Stomach smooth muscle (tissue), 2 donors: ENCODE data around the gene IL20RB.

Experiments
- H3K27ac ChIP-seq: one replicate; pipeline ENCODE4 v1.7.0; 2013; ENCODE audit warnings: mild to moderate bottlenecking, low read length, inconsistent platforms
- H3K27me3 ChIP-seq, 2 donors: one replicate each; pipeline ENCODE4 v1.7.0; 2013; ENCODE audit warnings: low read length in 2 of 2; ENCODE audit not compliant: insufficient read depth in 2 of 2, control insufficient read depth in 1 of 2
- H3K36me3 ChIP-seq, 2 donors: one replicate each; pipeline ENCODE4 v1.7.0; 2013; ENCODE audit warnings: low read length in 2 of 2; ENCODE audit not compliant: control insufficient read depth in 2 of 2, insufficient read depth in 2 of 2
- H3K4me1 ChIP-seq: one replicate; pipeline ENCODE4 v1.7.0; 2013; ENCODE audit warnings: low read length; ENCODE audit not compliant: control insufficient read depth, insufficient read depth
- H3K4me3 ChIP-seq, 2 donors: one replicate each; pipeline ENCODE4 v1.7.0; 2013; ENCODE audit warnings: low read length in 2 of 2
- H3K9ac ChIP-seq, 2 donors: one replicate each; pipeline ENCODE4 v1.7.0; 2013; ENCODE audit warnings: low read length in 2 of 2, mild to moderate bottlenecking in 1 of 2
- H3K9me3 ChIP-seq, 2 donors: one replicate each; pipeline ENCODE4 v1.7.0; 2013; ENCODE audit warnings: low read length in 2 of 2; ENCODE audit not compliant: control insufficient read depth in 2 of 2
- donor health status: healthy.
- donor health status: Pancreatic carcinoma.

Gene IL20RB

GRCh38 chr3:137039570-137039969 lies 81.8 kb downstream of the IL20RB start:
- Histone ChIP-seq H3K4me3 (no peak overlapping the region), H3K36me3 (no peaks in the 10 kb centered on the region), H3K9me3 (no peaks in the 10 kb centered on the region), H3K4me1 (no peaks in the 10 kb centered on the region), H3K27me3 (peaks cover 0 to 2% of the 10 kb centered on the region in 2 donors), H3K9ac (no peak overlapping the region), H3K27ac (no peak overlapping the region)

GRCh38 chr3:137041251-137041650 lies 83.5 kb downstream of the IL20RB start:
- Histone ChIP-seq H3K9ac (no peak overlapping the region), H3K27ac (no peak overlapping the region), H3K9me3 (no peaks in the 10 kb centered on the region), H3K36me3 (no peaks in the 10 kb centered on the region), H3K4me3 (no peak overlapping the region), H3K27me3 (peaks cover 0 to 2% of the 10 kb centered on the region in 2 donors), H3K4me1 (no peaks in the 10 kb centered on the region)

- Histone ChIP-seq H3K9ac (no peak overlapping the region), H3K36me3 (no peaks in the 10 kb centered on the region), H3K9me3 (no peaks in the 10 kb centered on the region), H3K4me3 (no peak overlapping the region), H3K4me1 (no peaks in the 10 kb centered on the region), H3K27me3 (no peaks in the 10 kb centered on the region), H3K27ac (no peak overlapping the region)
Observed at GRCh38 chr3:137041686-137042085, 83.9 kb downstream of the IL20RB start.

- no peaks in the 10 kb centered on the region for H3K9me3 ChIP-seq
- no peak overlapping the region for H3K27ac ChIP-seq
- H3K27me3 ChIP-seq, result no peaks in the 10 kb centered on the region
- no peaks in the 10 kb centered on the region for H3K36me3 ChIP-seq
- no peaks in the 10 kb centered on the region for H3K4me1 ChIP-seq
- no peak overlapping the region for H3K4me3 ChIP-seq
- H3K9ac ChIP-seq, result no peak overlapping the region
Observed at GRCh38 chr3:137046747-137047146, 89.0 kb downstream of the IL20RB start.

GRCh38 chr3:137047240-137047639 lies 89.5 kb downstream of the IL20RB start:
- H3K27me3 ChIP-seq, result no peaks in the 10 kb centered on the region
- no peaks in the 10 kb centered on the region for H3K36me3 ChIP-seq
- no peak overlapping the region for H3K4me3 ChIP-seq
- no peak overlapping the region for H3K27ac ChIP-seq
- no peak overlapping the region for H3K9ac ChIP-seq
- H3K9me3 ChIP-seq, result no peaks in the 10 kb centered on the region
- H3K4me1 ChIP-seq, result no peaks in the 10 kb centered on the region

- H3K4me3 ChIP-seq, result no peak overlapping the region
- H3K36me3 ChIP-seq, result no peaks in the 10 kb centered on the region
- H3K4me1 ChIP-seq, result no peaks in the 10 kb centered on the region
- no peak overlapping the region for H3K27ac ChIP-seq
- H3K9me3 ChIP-seq, result no peaks in the 10 kb centered on the region
- H3K9ac ChIP-seq, result no peak overlapping the region
- H3K27me3 ChIP-seq, result no peaks in the 10 kb centered on the region
Observed at GRCh38 chr3:137050281-137050680, 92.5 kb downstream of the IL20RB start.

- Histone ChIP-seq H3K27ac (no peak overlapping the region), H3K9me3 (no peaks in the 10 kb centered on the region), H3K4me3 (no peak overlapping the region), H3K9ac (no peak overlapping the region), H3K4me1 (no peaks in the 10 kb centered on the region), H3K36me3 (no peaks in the 10 kb centered on the region), H3K27me3 (no peaks in the 10 kb centered on the region)
Observed at GRCh38 chr3:137052298-137052697, 94.5 kb downstream of the IL20RB start.
